Mucosa of rectum (tissue), 2 donors: ENCODE results near the gene ZNF888.

ENCODE experiments used
- H3K27ac ChIP-seq, 2 donors: one replicate each; pipeline ENCODE4 v1.7.0; 2013; ENCODE audit warnings: inconsistent platforms in 2 of 2, low read depth in 2 of 2, low read length in 2 of 2
- H3K27me3 ChIP-seq, 2 donors: one replicate each; pipeline ENCODE4 v1.7.0; 2013; ENCODE audit warnings: low read length in 2 of 2; ENCODE audit not compliant: control insufficient read depth in 2 of 2, insufficient read depth in 2 of 2
- H3K36me3 ChIP-seq, 2 donors: one replicate each; pipeline ENCODE4 v1.7.0; 2013; ENCODE audit warnings: low read length in 2 of 2; ENCODE audit not compliant: control insufficient read depth in 2 of 2, insufficient read depth in 2 of 2
- H3K4me1 ChIP-seq, 2 donors: one replicate each; pipeline ENCODE4 v1.7.0; 2013; ENCODE audit warnings: low read length in 2 of 2, mild to moderate bottlenecking in 1 of 2; ENCODE audit not compliant: control insufficient read depth in 2 of 2, insufficient read depth in 2 of 2
- H3K4me3 ChIP-seq, 2 donors: one replicate each; pipeline ENCODE4 v1.7.0; 2013; ENCODE audit warnings: low read length in 2 of 2
- H3K9ac ChIP-seq, 2 donors: one replicate each; pipeline ENCODE4 v1.7.0; 2013; ENCODE audit warnings: low read length in 2 of 2, low read depth in 1 of 2, mild to moderate bottlenecking in 1 of 2
- H3K9me3 ChIP-seq, 2 donors: one replicate each; pipeline ENCODE4 v1.7.0; 2013; ENCODE audit warnings: low read length in 2 of 2; ENCODE audit not compliant: control insufficient read depth in 2 of 2
- donor health status: healthy.
- donor health status: Normal muscosa, but diverticular disease.

The ZNF888 gene

DNA sequence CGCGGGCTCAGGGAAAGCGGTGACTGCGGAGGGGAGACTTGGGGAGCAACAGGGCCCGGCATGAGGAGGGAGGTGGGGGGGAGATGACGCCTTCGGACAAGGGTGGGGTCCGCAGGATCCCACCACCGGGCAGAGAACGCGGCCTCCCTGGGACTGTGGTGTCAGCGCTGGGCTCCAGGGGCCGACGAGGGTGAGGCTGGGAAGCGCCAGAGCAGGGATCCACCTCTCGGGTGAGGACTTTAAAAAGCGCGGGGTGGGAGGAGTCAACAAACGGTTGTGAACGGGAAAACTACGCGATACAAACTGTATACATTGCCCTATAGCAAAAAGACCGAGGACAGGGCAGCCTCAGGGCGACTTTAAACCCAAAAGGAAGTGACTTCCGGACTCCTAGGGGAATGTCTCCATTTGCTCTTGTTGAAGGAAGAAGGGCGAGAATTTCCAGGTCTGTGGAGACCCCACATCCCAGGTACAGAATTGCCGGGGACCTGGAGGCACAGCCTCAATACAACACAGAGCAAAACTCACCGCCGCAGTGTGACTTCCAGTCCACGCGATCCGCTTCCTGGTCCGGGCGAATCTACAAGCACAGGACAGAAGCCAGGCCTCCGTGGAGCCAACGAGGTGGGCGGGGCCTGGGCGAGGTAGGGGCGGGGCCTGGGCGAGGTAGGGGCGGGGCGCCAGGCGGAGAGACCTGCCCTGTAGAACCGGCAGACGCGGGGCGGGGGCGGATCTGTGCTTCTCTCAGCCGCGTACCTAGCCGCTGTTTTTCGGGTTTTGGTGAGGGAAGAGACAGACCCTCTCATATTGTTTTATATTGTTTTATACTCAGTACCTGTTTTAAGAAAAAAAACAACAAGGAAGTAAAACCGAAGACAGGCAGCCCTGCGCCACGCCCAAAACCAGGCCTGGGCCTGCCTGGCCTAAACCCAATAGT lies at the start of gene ZNF888:
Gene ZNF888 (minus strand): TSS at position 588 of the 937 bp plus-strand sequence. CDS start 5,555 bp downstream, outside the sequence.
- Histone ChIP-seq H3K4me3 (peak within 1 kb of the TSS; percentile 78 to 98), H3K27ac (peak within 1 kb of the TSS; percentile 92 to 97), H3K9ac (peak within 1 kb of the TSS; percentile 85 to 99)

DNA sequence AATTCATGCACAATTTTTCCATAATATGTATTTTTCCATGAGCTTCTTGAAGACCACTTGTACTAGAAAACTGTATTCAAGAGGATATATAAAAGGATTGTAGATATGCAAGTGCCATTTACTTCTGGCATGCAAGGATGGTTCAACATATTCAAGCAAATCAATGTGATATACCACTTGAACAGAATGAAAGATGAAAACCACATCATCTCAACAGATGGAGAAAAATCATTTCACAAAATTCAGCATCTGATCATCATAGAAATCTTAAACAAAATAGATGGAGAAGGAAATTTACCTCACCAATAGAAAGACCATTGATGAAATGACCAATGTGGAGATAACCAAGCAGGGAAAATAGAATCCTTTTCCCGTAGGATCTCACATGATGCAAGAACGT lies 44.5 kb upstream of the ZNF888 start:
- H3K36me3 ChIP-seq, result peaks cover 12 to 16% of the 10 kb centered on the region in 2 donors
- peaks cover 0 to 15% of the 10 kb centered on the region in 2 donors for H3K9me3 ChIP-seq
- H3K4me3 ChIP-seq, result no peak overlapping the region
- no peak overlapping the region for H3K27ac ChIP-seq
- H3K4me1 ChIP-seq, result peaks cover 5 to 7% of the 10 kb centered on the region in 2 donors
- no peaks in the 10 kb centered on the region for H3K27me3 ChIP-seq
- no peak overlapping the region for H3K9ac ChIP-seq

More for the DNA sequence above, at the start of gene ZNF888:
- Histone ChIP-seq H3K27me3 (no peaks in the 10 kb centered on the region), H3K4me1 (peaks cover 2 to 15% of the 10 kb centered on the region in 2 donors), H3K9me3 (no peaks in the 10 kb centered on the region), H3K36me3 (peaks cover under 1 to 2% of the 10 kb centered on the region in 2 donors)

DNA sequence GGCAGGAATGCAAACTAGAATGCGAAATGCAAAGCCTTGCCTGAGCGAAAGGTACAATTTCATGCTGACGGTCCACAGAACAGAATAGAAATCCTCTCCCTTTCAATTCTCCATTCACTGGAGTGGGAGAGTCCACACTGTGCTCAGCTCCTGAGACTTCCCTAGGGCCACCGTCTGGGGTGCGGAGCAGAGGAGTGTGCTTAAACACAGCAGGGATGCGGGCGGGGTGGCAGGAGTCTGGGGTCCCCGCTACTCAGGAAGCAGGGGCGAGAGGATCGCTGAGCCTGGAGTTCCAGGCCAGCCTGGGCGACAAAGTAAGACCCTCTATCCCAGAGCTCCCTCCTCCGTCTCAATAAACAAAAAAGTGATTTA lies 40.0 kb upstream of the ZNF888 start:
- Histone ChIP-seq H3K9ac (peak overlapping the region; percentile 86 to 87), H3K27me3 (no peaks in the 10 kb centered on the region), H3K27ac (peak overlapping the region; percentile 88 to 90)

DNA sequence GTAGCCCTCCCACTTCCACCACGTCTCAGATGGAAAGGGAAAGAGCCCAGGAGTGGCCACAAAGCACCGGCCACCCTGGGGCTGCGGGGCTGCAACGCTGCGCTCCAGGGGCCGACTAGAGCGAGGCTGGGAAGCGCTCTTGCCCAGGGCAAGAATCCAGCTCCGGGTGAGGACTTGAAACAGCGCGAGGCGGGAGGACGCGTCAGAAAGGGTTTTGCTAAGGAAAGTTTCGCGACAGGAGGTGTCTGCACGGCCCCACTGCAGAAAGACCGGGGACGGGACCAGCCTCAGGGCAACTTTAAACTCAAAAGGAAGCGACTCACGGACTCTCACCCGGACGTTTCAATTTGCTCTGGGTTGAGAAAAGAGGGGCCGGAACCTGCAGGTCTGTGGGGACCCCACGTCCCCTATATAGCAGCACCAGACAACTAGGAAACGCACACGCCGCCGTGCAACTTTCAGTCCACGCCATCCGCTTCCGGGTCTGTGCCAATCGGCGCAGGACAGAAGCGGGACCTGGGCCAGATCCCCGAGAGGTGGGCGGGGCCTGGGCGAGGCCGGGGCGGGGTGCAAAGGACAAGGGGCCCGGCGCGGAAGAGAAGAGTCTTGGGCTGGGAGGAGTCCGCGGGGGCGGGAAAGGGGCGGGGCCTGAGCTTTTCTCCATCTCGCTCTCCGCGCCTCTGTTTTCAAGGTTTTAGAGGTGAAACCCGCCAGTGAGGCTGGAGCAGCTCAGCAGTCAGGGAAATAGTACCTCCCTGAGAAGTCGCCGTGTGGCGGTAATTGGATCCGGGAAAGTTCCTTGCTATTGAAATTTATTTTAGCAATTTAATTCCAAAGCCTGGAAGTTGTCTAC lies 39.4 kb upstream of the ZNF888 start, which contains the start of gene ZNF816:
Gene ZNF816 (minus strand): TSS at position 488 of the 853 bp plus-strand sequence. CDS start 6,792 bp downstream, outside the sequence.
- H3K27ac ChIP-seq, result peak within 1 kb of the TSS; percentile 89 to 90
- H3K4me3 ChIP-seq, result peak within 1 kb of the TSS; percentile 93 to 94
- H3K9ac ChIP-seq, result peak within 1 kb of the TSS; percentile 89
- H3K36me3 ChIP-seq, result peaks cover 18 to 28% of the 10 kb centered on the region in 2 donors
- H3K4me1 ChIP-seq, result peaks cover 10 to 14% of the 10 kb centered on the region in 2 donors
- H3K27me3 ChIP-seq, result no peaks in the 10 kb centered on the region
- peaks cover 19 to 27% of the 10 kb centered on the region in 2 donors for H3K9me3 ChIP-seq

More for the DNA sequence above, 40.0 kb upstream of the ZNF888 start:
- Histone ChIP-seq H3K9me3 (peaks cover 13 to 25% of the 10 kb centered on the region in 2 donors), H3K4me1 (peaks cover 10 to 14% of the 10 kb centered on the region in 2 donors), H3K4me3 (peak overlapping the region; percentile 75 to 94), H3K36me3 (peaks cover 13 to 22% of the 10 kb centered on the region in 2 donors)

DNA sequence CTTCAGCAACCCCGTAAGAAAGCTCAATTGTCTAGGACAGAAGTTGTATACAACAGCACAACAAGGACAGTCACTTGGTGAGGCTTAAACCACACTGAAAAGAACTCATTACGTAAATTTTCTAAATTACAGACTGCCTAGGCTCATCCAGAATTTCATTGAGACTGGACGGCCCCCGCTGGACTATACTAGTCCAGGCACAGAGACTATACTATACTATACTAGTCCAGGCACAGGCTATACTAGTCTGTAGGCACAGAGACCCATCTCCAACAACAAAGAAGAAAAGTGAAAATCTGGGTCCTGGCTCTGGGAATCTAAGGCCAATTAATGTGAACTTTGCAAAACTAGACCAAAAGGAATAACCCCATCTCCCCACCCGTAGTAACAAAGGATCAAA lies 38.8 kb upstream of the ZNF888 start:
- peak overlapping the region; percentile 89 for H3K9ac ChIP-seq
- H3K27ac ChIP-seq, result peak overlapping the region; percentile 89 to 90
- peaks cover 21 to 27% of the 10 kb centered on the region in 2 donors for H3K9me3 ChIP-seq
- peak overlapping the region; percentile 90 to 93 for H3K4me3 ChIP-seq
- no peaks in the 10 kb centered on the region for H3K27me3 ChIP-seq
- peaks cover 23 to 33% of the 10 kb centered on the region in 2 donors for H3K36me3 ChIP-seq
- peaks cover 10 to 14% of the 10 kb centered on the region in 2 donors for H3K4me1 ChIP-seq

DNA sequence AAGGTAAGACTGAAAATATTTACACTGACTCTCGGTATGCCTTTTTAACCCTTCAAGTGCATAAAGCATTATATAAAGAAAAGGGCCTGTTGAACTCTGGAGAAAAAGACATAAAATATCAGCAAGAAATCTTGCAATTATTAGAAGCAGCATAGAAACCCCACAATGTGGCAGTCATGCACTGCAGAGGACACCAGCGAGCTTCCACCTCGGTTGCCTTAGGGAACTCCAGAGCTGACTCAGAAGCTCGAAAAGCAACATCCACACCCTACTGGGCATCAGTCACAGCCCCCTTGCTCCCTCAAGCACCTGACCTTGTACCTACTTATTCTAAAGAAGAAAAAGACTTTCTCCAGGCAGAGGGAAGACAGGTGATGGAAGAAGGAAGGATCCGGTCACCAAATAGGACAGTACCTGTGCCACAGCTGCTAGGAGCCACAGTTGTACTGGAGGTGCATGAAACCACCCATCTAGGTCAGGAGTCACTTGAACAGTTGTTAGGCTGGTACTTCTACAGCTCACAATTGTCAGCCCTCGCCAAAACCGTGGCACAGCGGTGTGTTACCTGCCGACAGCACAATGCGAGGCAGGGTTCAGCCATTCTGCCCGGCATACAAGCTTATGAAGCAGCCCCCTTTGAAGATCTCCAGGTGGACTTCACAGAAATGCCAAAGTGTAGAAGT lies 36.5 kb upstream of the ZNF888 start:
- Histone ChIP-seq H3K4me3 (no peak overlapping the region), H3K36me3 (peaks cover 46 to 54% of the 10 kb centered on the region in 2 donors), H3K9ac (no peak overlapping the region), H3K4me1 (peaks cover 10 to 14% of the 10 kb centered on the region in 2 donors), H3K27ac (no peak overlapping the region), H3K9me3 (peaks cover 29 to 36% of the 10 kb centered on the region in 2 donors), H3K27me3 (no peaks in the 10 kb centered on the region)

DNA sequence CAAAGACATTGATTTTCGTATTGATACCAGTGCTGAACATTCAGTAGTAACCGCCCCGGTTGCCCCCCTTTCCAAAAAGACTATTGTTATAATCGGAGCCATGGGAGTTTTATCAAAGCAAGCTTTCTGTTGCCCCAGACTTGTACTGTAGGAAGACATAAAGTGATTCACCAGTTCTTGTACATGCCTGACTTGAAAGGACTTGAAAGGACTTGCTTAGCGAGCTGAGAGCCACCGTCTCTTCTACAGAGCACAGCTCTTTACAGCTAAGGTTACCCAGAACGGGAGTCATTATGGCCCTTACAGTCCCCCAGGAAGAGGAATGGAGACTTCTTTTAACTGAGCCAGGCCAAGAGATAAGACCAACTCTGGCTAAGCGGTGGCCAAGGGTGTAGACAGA lies 34.4 kb upstream of the ZNF888 start:
- no peak overlapping the region for H3K4me3 ChIP-seq
- no peak overlapping the region for H3K9ac ChIP-seq
- H3K27ac ChIP-seq, result no peak overlapping the region
- H3K36me3 ChIP-seq, result peaks cover 62 to 71% of the 10 kb centered on the region in 2 donors
- H3K4me1 ChIP-seq, result peaks cover 6 to 7% of the 10 kb centered on the region in 2 donors
- peaks cover 35 to 50% of the 10 kb centered on the region in 2 donors for H3K9me3 ChIP-seq
- H3K27me3 ChIP-seq, result no peaks in the 10 kb centered on the region

DNA sequence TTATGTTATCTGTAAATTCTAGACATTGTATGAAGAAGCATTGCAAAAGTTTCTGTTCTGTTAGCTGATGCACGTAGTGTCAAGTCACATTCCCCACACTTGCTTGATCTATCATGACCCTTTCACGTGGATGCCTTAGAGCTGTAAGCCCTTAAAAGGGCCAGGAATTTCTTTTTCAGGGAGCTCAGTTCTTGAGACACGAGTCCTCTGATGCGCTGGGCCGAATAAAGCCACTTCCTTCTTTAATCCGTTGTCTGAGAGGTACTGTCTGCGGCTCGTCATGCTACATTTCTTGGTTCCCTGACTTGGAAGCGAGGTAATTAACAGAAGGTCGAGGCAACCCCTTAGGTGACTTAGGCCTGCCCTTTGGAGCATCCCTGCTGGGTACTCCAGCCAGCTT lies 33.7 kb upstream of the ZNF888 start:
- H3K36me3 ChIP-seq, result peaks cover 69 to 78% of the 10 kb centered on the region in 2 donors

DNA sequence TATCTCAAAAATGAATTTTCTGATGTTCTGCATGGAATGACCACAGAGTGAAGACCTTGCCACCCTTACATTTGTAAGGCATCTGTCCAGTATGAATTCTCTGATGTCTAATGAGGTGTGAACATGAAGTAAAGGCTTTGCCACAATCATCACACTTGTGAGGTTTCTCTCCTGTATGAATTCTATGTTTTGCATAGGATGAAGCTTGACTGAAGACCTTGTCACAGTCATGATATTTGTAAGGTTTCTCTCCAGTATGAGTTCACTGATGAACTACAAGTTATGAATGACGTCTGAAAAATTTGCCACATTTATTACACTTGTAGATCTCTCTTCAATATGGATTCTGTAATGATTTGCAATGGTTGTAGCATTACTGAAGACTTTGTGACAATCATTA lies 26.2 kb upstream of the ZNF888 start:
- peak overlapping the region in 1 of 2 donors; percentile 6 for H3K4me3 ChIP-seq
- H3K27ac ChIP-seq, result no peak overlapping the region
- H3K4me1 ChIP-seq, result peaks cover 4 to 7% of the 10 kb centered on the region in 2 donors
- no peaks in the 10 kb centered on the region for H3K27me3 ChIP-seq
- H3K36me3 ChIP-seq, result peaks cover 44 to 45% of the 10 kb centered on the region in 2 donors
- H3K9me3 ChIP-seq, result peaks cover 48 to 58% of the 10 kb centered on the region in 2 donors
- no peak overlapping the region for H3K9ac ChIP-seq

More for the DNA sequence above, 33.7 kb upstream of the ZNF888 start:
- Histone ChIP-seq H3K4me3 (no peak overlapping the region), H3K9ac (no peak overlapping the region), H3K27ac (no peak overlapping the region), H3K4me1 (peaks cover 3 to 5% of the 10 kb centered on the region in 2 donors), H3K27me3 (no peaks in the 10 kb centered on the region), H3K9me3 (peaks cover 42 to 57% of the 10 kb centered on the region in 2 donors)
